ENCODE measurements around the gene AP3S2. TPM values are rescaled to one million over a fixed set of nuclear protein-coding genes. Genes with fewer than 3 reads are reported as not detected.
"Not testable (repeated sequence)": the region's sequence is repeated elsewhere in the genome, so short reads cannot be mapped to it uniquely, and the experiment has no call there.

AP3S2 gene
- total and polyA plus RNA-seq, 7 experiments from 2014 or later: 24.3 to 32.8 (median 28.5) TPM

DNA sequence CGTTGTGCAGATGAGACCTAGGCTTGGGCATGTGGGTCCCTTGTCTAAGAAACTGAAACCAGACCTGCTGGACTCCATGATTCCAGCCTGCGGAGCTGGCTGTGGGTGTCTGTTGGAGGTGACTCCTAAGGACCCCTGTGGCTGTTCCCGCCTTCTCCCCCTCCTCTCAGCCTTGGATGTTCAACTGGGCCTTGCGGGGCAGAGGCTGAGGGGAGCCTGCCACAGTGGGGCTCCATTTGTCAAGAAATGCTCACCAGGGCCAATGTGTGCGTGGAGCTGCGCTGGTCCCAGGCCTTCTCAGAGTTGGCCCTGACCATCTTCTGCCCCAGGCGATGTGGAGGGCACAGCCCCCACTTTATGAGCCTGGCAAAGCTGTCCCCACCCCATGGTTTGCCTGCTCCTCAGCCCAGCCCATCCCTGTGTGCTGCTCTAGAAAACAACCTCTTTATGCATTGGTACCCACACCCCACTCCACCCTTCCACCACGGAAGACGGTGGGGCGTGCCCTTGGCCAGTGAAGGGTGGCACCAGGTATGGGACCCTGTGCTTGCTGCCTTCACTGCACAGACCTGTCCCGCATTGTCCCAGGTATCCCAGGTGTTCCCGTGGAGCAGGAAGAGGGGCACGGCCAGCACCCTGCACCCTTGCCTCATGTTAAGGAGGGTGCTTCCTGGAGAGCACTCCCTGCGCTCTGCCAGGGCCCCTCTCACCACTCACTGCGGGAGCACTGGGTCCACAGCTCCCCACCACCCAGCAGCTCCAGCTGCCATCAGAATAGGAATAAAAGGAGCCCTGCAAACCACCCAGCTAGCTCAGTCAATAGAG lies 109.7 kb downstream of the AP3S2 start:
- Histone ChIP-seq H3K27me3 (ENCODE audit: control insufficient read depth in 2 of 2, insufficient read depth in 2 of 2, low read length in 2 of 2) (no peaks in the 10 kb centered on the region), H3K4me1 (ENCODE audit: control insufficient read depth in 2 of 2, insufficient read depth in 2 of 2, low read length in 2 of 2) (no peaks in the 10 kb centered on the region), H3K27ac (ENCODE audit: low read depth, low read length) (no peak overlapping the region), H3K9me3 (ENCODE audit: control insufficient read depth in 2 of 3, low read length in 3 of 3) (no peaks in the 10 kb centered on the region), H3K36me3 (ENCODE audit: control insufficient read depth in 2 of 3, insufficient read depth in 3 of 3, low read length in 3 of 3) (no peaks in the 10 kb centered on the region), H3K4me3 (ENCODE audit: low read length) (no peak overlapping the region)
- DNase-seq (no peak), ATAC-seq (no peak)
- intact Hi-C loops (cut with micrococcal nuclease): no loop called here
- peaks cover 9 to 14% (median 13%) of the 10 kb centered on the region in 5 donors for H3K27me3 Mint-ChIP-seq
- ChIA-PET POLR2A (no interaction called here), CTCF (no interaction called here)
- H3K27ac Mint-ChIP-seq: no peak overlapping the region
- peaks cover 0 to 19% (median 0%) of the 10 kb centered on the region in 7 donors for H3K4me1 Mint-ChIP-seq
- H3K9me3 Mint-ChIP-seq: peaks cover 3 to 18% (median 9%) of the 10 kb centered on the region in 11 donors
- H3K36me3 Mint-ChIP-seq: peaks cover 0 to 4% (median 0%) of the 10 kb centered on the region in 5 donors
- no peak overlapping the region for H3K4me3 Mint-ChIP-seq

DNA sequence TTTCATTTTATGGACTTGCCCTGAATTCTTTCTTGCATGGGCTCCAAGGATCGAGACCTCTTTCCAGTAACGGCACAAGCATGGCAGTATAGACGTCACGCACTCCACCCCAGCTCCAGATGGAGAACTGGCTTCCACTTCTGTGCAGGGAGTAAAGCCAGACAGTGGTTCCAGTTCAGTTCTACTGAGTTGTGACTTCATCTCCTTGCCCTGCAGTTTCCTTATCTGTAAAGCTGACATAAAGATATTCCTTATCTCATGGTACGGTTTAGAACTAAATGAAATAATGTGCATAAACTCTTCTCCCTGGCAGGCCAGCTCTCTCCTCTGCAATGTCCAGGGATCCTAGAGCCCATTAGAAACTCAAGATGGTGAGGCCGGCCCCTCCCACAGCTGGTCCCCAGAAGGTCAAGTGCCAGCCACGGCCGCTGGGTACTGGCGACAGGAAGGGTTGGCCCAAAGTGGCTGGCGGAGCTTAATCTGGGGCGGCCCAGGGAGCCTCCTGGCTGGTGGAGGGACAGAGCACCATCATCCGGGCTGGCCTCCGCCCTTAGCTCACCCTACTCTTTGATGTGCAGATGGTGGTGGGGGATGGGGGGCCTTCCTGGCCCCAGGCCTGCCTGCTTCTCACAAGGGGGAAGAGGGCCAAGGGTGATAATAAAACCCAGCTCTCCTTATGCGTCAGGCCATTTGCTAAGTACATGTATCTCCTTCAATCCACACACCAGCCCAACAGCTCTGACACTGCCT lies 110.5 kb downstream of the AP3S2 start:
- no peak overlapping the region for H3K4me3 ChIP-seq (ENCODE audit: low read length)
- POLR2A ChIA-PET: no interaction called here

DNA sequence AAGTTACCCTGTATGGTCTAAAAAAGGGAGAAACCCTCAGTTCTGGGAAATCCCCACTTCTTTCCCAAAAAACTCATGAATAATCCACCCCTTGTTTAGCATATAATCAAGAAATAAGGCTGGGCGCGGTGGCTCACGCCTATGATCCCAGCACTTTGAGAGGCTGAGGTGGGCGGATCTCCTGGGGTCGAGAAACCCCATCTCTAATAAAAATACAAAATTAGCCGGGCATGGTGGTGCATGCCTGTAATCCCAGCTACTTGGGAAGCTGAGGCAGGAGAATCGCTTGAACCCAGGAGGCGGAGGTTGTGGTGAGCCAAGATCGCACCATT lies 111.2 kb downstream of the AP3S2 start:
- Mint-ChIP-seq H3K4me1 (peaks cover 0 to 19% (median 0%) of the 10 kb centered on the region in 7 donors), H3K27me3 (peaks cover 10 to 22% (median 13%) of the 10 kb centered on the region in 5 donors)
- H3K4me1 ChIP-seq (ENCODE audit: control insufficient read depth in 2 of 2, insufficient read depth in 2 of 2, low read length in 2 of 2); H3K36me3 Mint-ChIP-seq; H3K27ac ChIP-seq (ENCODE audit: low read depth, low read length); CTCF ChIA-PET; DNase-seq; ATAC-seq; H3K27ac Mint-ChIP-seq; H3K27me3 ChIP-seq (ENCODE audit: control insufficient read depth in 2 of 2, insufficient read depth in 2 of 2, low read length in 2 of 2); H3K4me3 ChIP-seq (ENCODE audit: low read length); intact Hi-C loops (cut with micrococcal nuclease); H3K9me3 Mint-ChIP-seq; POLR2A ChIA-PET; H3K36me3 ChIP-seq (ENCODE audit: control insufficient read depth in 2 of 3, insufficient read depth in 3 of 3, low read length in 3 of 3); H3K9me3 ChIP-seq (ENCODE audit: control insufficient read depth in 2 of 3, low read length in 3 of 3); H3K4me3 Mint-ChIP-seq: not testable (repeated sequence)

More for the DNA sequence above, 110.5 kb downstream of the AP3S2 start:
- no peaks in the 10 kb centered on the region for H3K27me3 ChIP-seq (ENCODE audit: control insufficient read depth in 2 of 2, insufficient read depth in 2 of 2, low read length in 2 of 2)
- Mint-ChIP-seq H3K27me3 (peaks cover 10 to 15% (median 13%) of the 10 kb centered on the region in 5 donors), H3K27ac (no peak overlapping the region), H3K4me1 (peaks cover 0 to 19% (median 0%) of the 10 kb centered on the region in 7 donors), H3K4me3 (no peak overlapping the region), H3K36me3 (peaks cover 0 to 4% (median 0%) of the 10 kb centered on the region in 5 donors), H3K9me3 (peaks cover 2 to 17% (median 9%) of the 10 kb centered on the region in 11 donors)
- H3K4me1 ChIP-seq (ENCODE audit: control insufficient read depth in 2 of 2, insufficient read depth in 2 of 2, low read length in 2 of 2): no peaks in the 10 kb centered on the region
- intact Hi-C loops (cut with micrococcal nuclease): no loop called here
- no peak overlapping the region for H3K27ac ChIP-seq (ENCODE audit: low read depth, low read length)
- H3K36me3 ChIP-seq (ENCODE audit: control insufficient read depth in 2 of 3, insufficient read depth in 3 of 3, low read length in 3 of 3): no peaks in the 10 kb centered on the region
- no peak for DNase-seq
- no peak for ATAC-seq
- no peaks in the 10 kb centered on the region for H3K9me3 ChIP-seq (ENCODE audit: control insufficient read depth in 2 of 3, low read length in 3 of 3)
- CTCF ChIA-PET: no interaction called here

DNA sequence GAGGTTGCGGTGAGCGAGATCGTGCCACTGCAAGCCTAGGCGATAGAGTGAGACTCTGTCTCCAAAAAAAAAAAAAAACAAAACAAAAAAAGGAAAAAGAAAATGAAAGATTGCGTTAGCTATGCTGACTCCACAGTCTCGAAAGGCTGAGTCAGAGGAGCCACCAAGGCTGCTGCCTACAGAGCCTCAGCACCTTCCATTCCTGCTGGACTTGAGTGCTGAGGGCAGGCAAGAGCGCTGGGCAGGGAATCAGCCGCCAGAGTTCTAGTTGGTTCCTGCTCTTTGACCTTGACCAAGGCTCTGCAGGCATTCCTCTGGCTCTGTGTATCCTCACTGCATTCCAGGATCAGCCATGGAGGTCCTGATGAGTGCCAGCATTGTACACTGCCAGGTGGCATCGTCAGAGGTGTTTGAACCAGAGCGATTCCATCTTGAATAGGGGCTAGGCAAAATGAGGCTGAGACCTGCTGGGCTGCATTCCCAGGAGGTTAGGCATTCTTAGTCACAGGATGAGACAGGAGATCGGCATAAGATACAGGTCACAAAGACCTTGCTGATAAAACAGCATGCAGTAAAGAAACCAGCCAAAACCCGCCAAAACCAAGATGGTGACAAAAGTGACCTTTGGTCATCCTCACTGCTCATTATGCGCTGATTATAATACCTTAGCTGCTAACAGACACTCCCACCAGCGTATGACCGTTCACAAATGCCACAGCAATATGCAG lies 111.7 kb downstream of the AP3S2 start:
- Mint-ChIP-seq H3K4me3 (no peak overlapping the region), H3K36me3 (no peaks in the 10 kb centered on the region), H3K27ac (no peak overlapping the region), H3K27me3 (peaks cover 14 to 28% (median 18%) of the 10 kb centered on the region in 5 donors), H3K4me1 (peaks cover 0 to 19% (median 0%) of the 10 kb centered on the region in 7 donors), H3K9me3 (peaks cover 0 to 5% (median 0%) of the 10 kb centered on the region in 11 donors)
- DNase-seq (no peak), ATAC-seq (peak; percentile 72)
- intact Hi-C loops (cut with micrococcal nuclease): no loop called here
- ChIA-PET POLR2A (no interaction called here), CTCF (no interaction called here)
- H3K4me1 ChIP-seq (ENCODE audit: control insufficient read depth in 2 of 2, insufficient read depth in 2 of 2, low read length in 2 of 2): no peaks in the 10 kb centered on the region
- no peaks in the 10 kb centered on the region for H3K9me3 ChIP-seq (ENCODE audit: control insufficient read depth in 2 of 3, low read length in 3 of 3)
- H3K4me3 ChIP-seq (ENCODE audit: low read length): no peak overlapping the region
- H3K27me3 ChIP-seq (ENCODE audit: control insufficient read depth in 2 of 2, insufficient read depth in 2 of 2, low read length in 2 of 2): no peaks in the 10 kb centered on the region
- no peak overlapping the region for H3K27ac ChIP-seq (ENCODE audit: low read depth, low read length)
- no peaks in the 10 kb centered on the region for H3K36me3 ChIP-seq (ENCODE audit: control insufficient read depth in 2 of 3, insufficient read depth in 3 of 3, low read length in 3 of 3)

GRCh38 chr15:89781055-89781454 lies 112.7 kb downstream of the AP3S2 start:
- Histone ChIP-seq H3K4me3 (ENCODE audit: low read length) (no peak overlapping the region), H3K27me3 (ENCODE audit: control insufficient read depth in 2 of 2, insufficient read depth in 2 of 2, low read length in 2 of 2) (no peaks in the 10 kb centered on the region), H3K36me3 (ENCODE audit: control insufficient read depth in 2 of 3, insufficient read depth in 3 of 3, low read length in 3 of 3) (no peaks in the 10 kb centered on the region), H3K9me3 (ENCODE audit: control insufficient read depth in 2 of 3, low read length in 3 of 3) (no peaks in the 10 kb centered on the region), H3K27ac (ENCODE audit: low read depth, low read length) (no peak overlapping the region), H3K4me1 (ENCODE audit: control insufficient read depth in 2 of 2, insufficient read depth in 2 of 2, low read length in 2 of 2) (no peaks in the 10 kb centered on the region)
- H3K27me3 Mint-ChIP-seq: peaks cover 14 to 29% (median 21%) of the 10 kb centered on the region in 5 donors
- POLR2A ChIA-PET: no interaction called here
- peaks cover 0 to 5% (median 0%) of the 10 kb centered on the region in 11 donors for H3K9me3 Mint-ChIP-seq
- H3K4me3 Mint-ChIP-seq: peak overlapping the region in 1 of 10 donors; percentile 24
- DNase-seq (no peak), ATAC-seq (peak; percentile 69)
- CTCF ChIA-PET: no interaction called here
- H3K27ac Mint-ChIP-seq: peak overlapping the region in 1 of 9 donors; percentile 26
- H3K36me3 Mint-ChIP-seq: no peaks in the 10 kb centered on the region
- peaks cover 0 to 19% (median 0%) of the 10 kb centered on the region in 7 donors for H3K4me1 Mint-ChIP-seq
- intact Hi-C loops (cut with micrococcal nuclease): no loop called here

DNA sequence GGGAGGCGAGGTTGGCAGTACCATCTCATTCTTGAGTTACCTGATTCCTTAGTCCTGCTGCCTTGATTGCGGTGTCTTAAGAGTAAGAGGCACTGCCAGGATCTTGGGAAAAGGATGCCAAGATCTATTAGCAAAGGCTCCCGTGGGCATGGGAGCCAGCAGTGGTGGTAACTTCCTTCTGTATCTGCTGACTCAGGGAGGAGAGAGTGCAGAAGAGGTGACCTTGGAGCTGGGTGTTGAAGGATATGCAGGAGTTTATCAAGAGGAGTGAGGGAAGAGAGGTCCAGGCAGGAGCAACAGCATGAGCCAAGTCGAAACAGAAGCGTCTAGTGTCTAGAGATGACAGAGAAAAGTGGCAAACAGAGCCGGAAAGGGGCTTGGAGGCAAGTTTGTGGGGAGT lies 113.2 kb downstream of the AP3S2 start:
- no peak for DNase-seq
- Mint-ChIP-seq H3K27me3 (peaks cover 14 to 29% (median 22%) of the 10 kb centered on the region in 5 donors), H3K36me3 (no peaks in the 10 kb centered on the region), H3K4me1 (peaks cover 0 to 19% (median 0%) of the 10 kb centered on the region in 7 donors), H3K9me3 (peaks cover 0 to under 1% (median 0%) of the 10 kb centered on the region in 11 donors), H3K27ac (peak overlapping the region in 1 of 9 donors; percentile 10), H3K4me3 (no peak overlapping the region)
- Histone ChIP-seq H3K27ac (ENCODE audit: low read depth, low read length) (no peak overlapping the region), H3K4me1 (ENCODE audit: control insufficient read depth in 2 of 2, insufficient read depth in 2 of 2, low read length in 2 of 2) (no peaks in the 10 kb centered on the region), H3K4me3 (ENCODE audit: low read length) (no peak overlapping the region), H3K9me3 (ENCODE audit: control insufficient read depth in 2 of 3, low read length in 3 of 3) (no peaks in the 10 kb centered on the region), H3K36me3 (ENCODE audit: control insufficient read depth in 2 of 3, insufficient read depth in 3 of 3, low read length in 3 of 3) (no peaks in the 10 kb centered on the region), H3K27me3 (ENCODE audit: control insufficient read depth in 2 of 2, insufficient read depth in 2 of 2, low read length in 2 of 2) (no peaks in the 10 kb centered on the region)
- ATAC-seq: no peak
- CTCF ChIA-PET: no interaction called here
- intact Hi-C loops (cut with micrococcal nuclease): no loop called here
- POLR2A ChIA-PET: no interaction called here
